CD4-positive, alpha-beta memory T cell (primary cell): Measurements from ENCODE around the gene FAM156B. TPM values are rescaled to one million over a fixed set of nuclear protein-coding genes. Genes with fewer than 3 reads are reported as not detected.
"Not testable (repeated sequence)": the region's sequence is repeated elsewhere in the genome, so short reads cannot be mapped to it uniquely, and the experiment has no call there.

ENCODE experiments used
- CTCF ChIA-PET: fragments of 350-600 bp; sonication (Branson Sonifier 250); formaldehyde crosslinking; loops from one replicate; lab custom pipeline; 2021; ENCODE audit warnings: inconsistent platforms; ENCODE audit not compliant: partially characterized antibody; lab: Charles Lee
- POLR2A ChIA-PET: fragments of 350-600 bp; sonication (Branson Sonifier 250); formaldehyde crosslinking; loops from one replicate; lab custom pipeline; 2021; ENCODE audit not compliant: partially characterized antibody; lab: Charles Lee
- DNase-seq, 5 donors: peaks; one replicate each; pipeline versions ENCODE4 v3.0.0 to v3.0.0-alpha.2; 2020 to 2022; ENCODE audit warnings: mixed read lengths in 1 of 5
- H3K27ac ChIP-seq: one replicate; pipeline ENCODE4 v1.7.0; 2013; ENCODE audit warnings: low read depth, low read length
- H3K27me3 ChIP-seq: 2 replicates; pipeline ENCODE4 v1.7.0; 2013; ENCODE audit warnings: mild to moderate bottlenecking, low read length, moderate library complexity; ENCODE audit not compliant: insufficient read depth
- H3K36me3 ChIP-seq: 2 replicates; pipeline ENCODE4 v1.7.0; 2013; ENCODE audit warnings: mild to moderate bottlenecking, low read length, moderate library complexity; ENCODE audit not compliant: insufficient read depth
- H3K4me1 ChIP-seq: 2 replicates; pipeline ENCODE4 v1.7.0; 2013; ENCODE audit warnings: mild to moderate bottlenecking, low read length, moderate library complexity; ENCODE audit not compliant: insufficient read depth
- H3K4me3 ChIP-seq, 2 donors: one replicate each; pipeline ENCODE4 v1.7.0; 2013; ENCODE audit warnings: low read length in 2 of 2, mild to moderate bottlenecking in 1 of 2
- H3K9me3 ChIP-seq, 2 donors: one replicate each; pipeline ENCODE4 v1.7.0; 2013; ENCODE audit warnings: low read length in 2 of 2, control low read depth in 1 of 2; ENCODE audit not compliant: control insufficient read depth in 1 of 2
- H3K27ac Mint-ChIP-seq, 7 donors: one replicate each; pipeline ENCODE4 v1.8.0; 2020 to 2021; ENCODE audit warnings: mixed read lengths in 7 of 7, mild to moderate bottlenecking in 6 of 7, inconsistent platforms in 3 of 7, moderate library complexity in 3 of 7
- H3K27me3 Mint-ChIP-seq, 2 donors: one replicate each; pipeline ENCODE4 v1.8.0; 2020 to 2021; ENCODE audit warnings: mixed read lengths in 2 of 2
- H3K36me3 Mint-ChIP-seq, 2 donors: one replicate each; pipeline ENCODE4 v1.8.0; 2020 to 2021; ENCODE audit warnings: mixed read lengths in 2 of 2, inconsistent platforms in 1 of 2, mild to moderate bottlenecking in 1 of 2
- H3K4me1 Mint-ChIP-seq, 4 donors: one replicate each; pipeline ENCODE4 v1.8.0; 2020 to 2021; ENCODE audit warnings: mixed read lengths in 4 of 4, mild to moderate bottlenecking in 1 of 4
- H3K4me3 Mint-ChIP-seq, 8 donors: one replicate each; pipeline ENCODE4 v1.8.0; 2020 to 2021; ENCODE audit warnings: mixed read lengths in 8 of 8, mild to moderate bottlenecking in 7 of 8, moderate library complexity in 6 of 8, inconsistent platforms in 3 of 8
- H3K9me3 Mint-ChIP-seq, 8 donors: one replicate each; pipeline ENCODE4 v1.8.0; 2020 to 2021; ENCODE audit warnings: mixed read lengths in 8 of 8, mild to moderate bottlenecking in 5 of 8, inconsistent platforms in 3 of 8, moderate library complexity in 1 of 8
- intact Hi-C: fragments of 100-400 bp; cut with micrococcal nuclease; formaldehyde crosslinking; loops from one replicate; pipeline ENCODE4 v1.15.1; 2023
- polyA plus RNA-seq, 2 donors: library from polyadenylated mRNA; unstranded; fragments of 300-500 nt; fragmentation: Illumina TruSeq; gene quantifications; one replicate each; pipeline ENCODE4 v1.2.3, GENCODE V29; 2021
- total RNA-seq, 2 experiments: library from RNA; stranded (reverse); gene quantifications; one replicate each; pipeline ENCODE4 v1.2.3, GENCODE V29; 2021

The FAM156B gene
- total and polyA plus RNA-seq, 4 experiments from 2014 or later = 2.8 to 11.2 (median 5.9) TPM

DNA sequence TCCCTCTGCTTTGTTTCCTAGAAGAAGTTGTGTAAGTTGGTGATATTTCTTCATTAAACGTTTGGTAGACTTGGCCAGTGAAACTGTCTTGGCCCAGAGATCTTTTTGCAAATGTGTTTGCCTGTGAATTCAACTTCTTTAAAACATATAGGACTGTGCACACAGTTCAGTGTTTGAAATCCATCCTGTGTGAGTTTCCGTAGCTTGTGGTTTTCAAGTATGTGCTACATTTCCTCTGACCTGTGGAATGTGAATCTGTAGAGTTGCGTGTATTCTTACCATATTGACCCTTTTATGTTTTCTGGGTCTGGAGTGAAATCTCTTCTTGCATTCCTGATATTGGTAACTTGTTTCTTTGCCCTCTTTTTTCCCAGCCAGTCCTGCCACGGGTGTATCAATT lies 8.9 kb downstream of the FAM156B start:
- H3K36me3 ChIP-seq, H3K27me3 Mint-ChIP-seq, DNase-seq, intact Hi-C loops, H3K4me1 ChIP-seq, H3K9me3 Mint-ChIP-seq, POLR2A ChIA-PET, H3K4me3 ChIP-seq, H3K27ac ChIP-seq, H3K4me1 Mint-ChIP-seq, H3K4me3 Mint-ChIP-seq, H3K36me3 Mint-ChIP-seq, H3K27me3 ChIP-seq, CTCF ChIA-PET, H3K9me3 ChIP-seq, H3K27ac Mint-ChIP-seq: not testable (repeated sequence)

DNA sequence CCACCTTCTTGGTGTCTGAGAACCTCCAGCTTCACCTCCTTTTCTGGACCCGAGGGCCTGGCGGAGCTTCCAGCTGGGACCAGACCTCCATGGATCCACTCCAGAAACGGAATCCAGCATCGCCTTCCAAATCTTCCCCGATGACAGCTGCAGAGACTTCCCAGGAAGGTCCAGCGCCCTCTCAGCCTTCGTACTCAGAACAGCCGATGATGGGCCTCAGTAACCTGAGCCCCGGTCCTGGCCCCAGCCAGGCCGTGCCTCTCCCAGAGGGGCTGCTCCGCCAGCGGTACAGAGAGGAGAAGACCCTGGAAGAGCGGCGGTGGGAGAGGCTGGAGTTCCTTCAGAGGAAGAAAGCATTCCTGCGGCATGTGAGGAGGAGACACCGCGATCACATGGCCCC lies 10.0 kb downstream of the FAM156B start:
- intact Hi-C loops, H3K36me3 Mint-ChIP-seq, H3K27ac Mint-ChIP-seq, H3K9me3 ChIP-seq, H3K9me3 Mint-ChIP-seq, H3K4me1 ChIP-seq, H3K4me1 Mint-ChIP-seq, H3K36me3 ChIP-seq, H3K4me3 ChIP-seq, H3K27me3 Mint-ChIP-seq, H3K27ac ChIP-seq, POLR2A ChIA-PET, CTCF ChIA-PET, H3K4me3 Mint-ChIP-seq, H3K27me3 ChIP-seq, DNase-seq: not testable (repeated sequence)

DNA sequence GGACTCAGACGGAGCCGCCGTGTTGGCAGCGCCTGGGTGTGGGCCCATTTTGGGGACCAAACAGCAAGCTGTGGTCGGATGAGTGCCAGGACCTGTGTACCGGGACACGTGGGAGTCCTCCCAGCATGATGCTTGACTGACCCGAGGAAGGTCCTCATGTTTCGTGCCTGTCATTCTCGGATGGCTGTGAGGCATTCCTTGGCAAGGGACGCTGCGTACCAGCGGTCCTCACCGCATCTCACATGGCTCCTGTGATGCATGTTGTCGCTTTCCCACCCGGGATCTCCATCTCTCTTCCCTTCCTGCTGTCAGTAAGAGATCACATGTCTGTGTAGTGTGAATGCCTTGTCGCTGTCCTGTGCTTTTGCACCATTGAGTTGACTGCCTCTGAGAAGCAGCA lies 10.8 kb downstream of the FAM156B start:
- H3K27ac Mint-ChIP-seq, H3K4me1 Mint-ChIP-seq, H3K9me3 Mint-ChIP-seq, H3K36me3 Mint-ChIP-seq, CTCF ChIA-PET, H3K27ac ChIP-seq, DNase-seq, H3K27me3 ChIP-seq, H3K4me3 Mint-ChIP-seq, H3K4me3 ChIP-seq, H3K36me3 ChIP-seq, POLR2A ChIA-PET, intact Hi-C loops, H3K4me1 ChIP-seq, H3K27me3 Mint-ChIP-seq, H3K9me3 ChIP-seq: not testable (repeated sequence)

DNA sequence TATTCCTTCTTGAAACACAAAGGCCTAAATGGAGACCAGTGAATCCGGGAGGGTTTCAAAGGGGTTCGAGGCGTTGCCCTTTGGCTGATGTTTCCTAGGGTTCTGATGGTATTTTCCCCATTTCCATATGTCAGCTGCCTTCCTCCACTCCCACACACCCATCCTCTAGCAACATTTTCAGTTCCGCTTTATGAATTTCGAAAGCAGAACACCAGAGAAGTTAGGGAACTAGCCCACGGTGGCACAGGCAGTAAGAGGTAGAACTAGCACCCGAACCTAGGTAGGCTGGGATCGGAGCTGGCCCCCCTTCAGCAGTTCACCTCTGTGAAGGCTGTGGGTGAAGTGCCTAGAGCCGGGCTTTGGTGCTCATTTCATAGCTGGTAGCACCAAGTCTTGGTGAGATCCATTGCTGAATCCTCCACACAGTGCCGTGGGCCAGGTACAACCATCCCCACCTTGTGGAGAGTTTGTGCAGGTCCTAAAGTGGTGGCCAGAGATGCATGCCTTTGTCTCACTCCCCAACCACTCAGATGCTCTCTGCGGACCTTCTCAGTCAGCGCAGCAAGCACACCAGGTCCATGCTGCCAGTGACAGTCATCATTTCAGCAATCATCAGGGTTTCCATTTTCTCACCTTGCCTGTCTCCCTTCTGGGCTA lies 12.3 kb downstream of the FAM156B start:
- H3K36me3 Mint-ChIP-seq, H3K4me3 ChIP-seq, H3K36me3 ChIP-seq, H3K27ac Mint-ChIP-seq, intact Hi-C loops, CTCF ChIA-PET, H3K27me3 Mint-ChIP-seq, H3K9me3 Mint-ChIP-seq, DNase-seq, H3K4me1 Mint-ChIP-seq, H3K4me1 ChIP-seq, H3K4me3 Mint-ChIP-seq, H3K27ac ChIP-seq, POLR2A ChIA-PET, H3K9me3 ChIP-seq, H3K27me3 ChIP-seq: not testable (repeated sequence)

DNA sequence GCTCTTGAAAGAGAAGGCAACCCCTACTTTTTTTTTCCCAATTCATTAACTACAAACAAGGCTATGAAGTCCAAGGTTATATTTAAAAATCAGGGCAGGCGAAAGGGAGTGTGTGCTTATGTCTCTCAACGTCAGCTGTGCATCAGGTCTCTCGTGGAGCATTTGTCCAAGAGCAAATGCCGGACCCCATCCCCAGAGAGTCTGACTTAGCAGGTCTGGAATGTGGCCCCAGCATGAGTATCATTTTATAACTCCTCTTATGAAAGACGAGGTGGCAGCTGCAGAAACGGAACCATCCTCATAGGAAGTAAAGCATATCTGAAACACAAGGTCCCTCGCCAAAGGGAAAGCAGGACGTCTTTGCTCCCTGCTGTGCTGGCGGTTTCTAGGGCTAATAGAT lies 16.6 kb downstream of the FAM156B start:
- H3K27ac Mint-ChIP-seq, CTCF ChIA-PET, intact Hi-C loops, POLR2A ChIA-PET, DNase-seq, H3K4me3 Mint-ChIP-seq, H3K27me3 Mint-ChIP-seq, H3K9me3 ChIP-seq, H3K9me3 Mint-ChIP-seq, H3K36me3 Mint-ChIP-seq, H3K36me3 ChIP-seq, H3K4me1 Mint-ChIP-seq, H3K27ac ChIP-seq, H3K4me1 ChIP-seq, H3K4me3 ChIP-seq, H3K27me3 ChIP-seq: not testable (repeated sequence)

DNA sequence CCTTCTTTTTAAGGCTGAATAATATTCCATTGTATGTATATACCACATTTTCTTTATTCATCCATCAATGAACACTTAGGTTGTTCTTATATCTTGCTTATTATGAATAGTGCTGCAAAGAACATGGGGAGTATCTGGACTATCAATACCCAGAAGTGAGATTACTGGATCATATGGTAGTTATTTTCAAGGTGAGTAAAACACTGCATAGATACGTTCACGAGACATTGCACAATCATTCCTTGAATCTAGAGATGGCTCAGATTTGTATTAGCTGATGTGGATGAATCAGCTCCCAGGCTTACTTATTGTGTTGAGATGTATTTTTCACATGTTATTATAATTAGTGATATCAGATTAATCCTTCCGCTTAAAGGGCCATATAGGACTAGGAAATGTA lies 17.6 kb downstream of the FAM156B start:
- H3K27me3 Mint-ChIP-seq, DNase-seq, H3K9me3 ChIP-seq, CTCF ChIA-PET, H3K36me3 ChIP-seq, intact Hi-C loops, H3K4me1 Mint-ChIP-seq, H3K27ac ChIP-seq, H3K27ac Mint-ChIP-seq, H3K36me3 Mint-ChIP-seq, H3K9me3 Mint-ChIP-seq, H3K4me3 Mint-ChIP-seq, POLR2A ChIA-PET, H3K4me3 ChIP-seq, H3K27me3 ChIP-seq, H3K4me1 ChIP-seq: not testable (repeated sequence)

DNA sequence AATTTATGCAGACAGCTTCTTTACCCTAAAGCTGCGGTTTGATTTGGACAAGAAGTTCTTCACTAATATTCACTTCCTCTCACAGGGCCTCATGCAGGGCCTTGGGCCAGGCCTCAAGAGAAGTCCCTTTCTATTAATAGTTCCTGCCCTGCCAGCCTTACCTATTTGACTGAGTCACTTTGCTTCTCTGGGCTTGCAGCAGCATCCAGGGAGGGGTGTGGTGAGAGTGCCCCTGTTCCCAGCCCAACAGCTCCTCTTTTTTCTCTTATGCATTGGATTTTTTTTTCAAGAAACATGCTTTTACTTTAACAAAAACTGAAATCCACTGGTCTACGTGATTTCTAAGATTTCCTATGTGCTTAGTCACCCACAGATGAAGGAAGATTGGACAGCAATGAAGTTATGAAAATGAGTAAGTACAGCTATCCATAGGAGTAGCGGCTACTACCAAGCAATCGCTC lies 26.7 kb downstream of the FAM156B start:
- H3K4me3 Mint-ChIP-seq = no peak overlapping the region

More for the DNA sequence above, 26.7 kb downstream of the FAM156B start:
- Histone ChIP-seq H3K36me3 (no peaks in the 10 kb centered on the region), H3K27me3 (no peaks in the 10 kb centered on the region), H3K9me3 (no peaks in the 10 kb centered on the region), H3K4me3 (no peak overlapping the region), H3K27ac (no peak overlapping the region), H3K4me1 (peaks cover 4% of the 10 kb centered on the region)
- intact Hi-C loops = no loop called here
- Mint-ChIP-seq H3K27me3 (peaks cover 0 to 2% of the 10 kb centered on the region in 2 donors), H3K36me3 (peaks cover 0 to 7% of the 10 kb centered on the region in 2 donors), H3K27ac (peak overlapping the region in 1 of 7 donors; percentile 24), H3K4me1 (peaks cover 4 to 28% (median 16%) of the 10 kb centered on the region in 4 donors), H3K9me3 (peaks cover 0 to 11% (median 0%) of the 10 kb centered on the region in 8 donors)
- CTCF ChIA-PET = interaction anchor here (1.8 kb wide), 1 partner anchor 72 kb away, joined by 4 read pairs; no protein-coding TSS in a partner anchor
- POLR2A ChIA-PET = interaction anchor here (1.6 kb wide), 1 partner anchor 11 kb away, joined by 5 read pairs; no protein-coding TSS in a partner anchor
- DNase-seq = no peak
